HepG2 (cell line): ENCODE results near the gene RPTOR.

Experiments used
- ZNF180 ChIP-seq: sonication (generic); formaldehyde crosslinking; IDR thresholded peaks from 2 replicates; pipeline ENCODE4 v1.4.0; 2020; ENCODE audit warnings: low read depth, missing genetic modification reagents, borderline replicate concordance
- ZNF232 ChIP-seq: sonication (generic); formaldehyde crosslinking; IDR thresholded peaks from 2 replicates; pipeline ENCODE4 v1.4.0; 2020; ENCODE audit warnings: missing genetic modification reagents, borderline replicate concordance
- ZNF317 ChIP-seq: sonication (generic); formaldehyde crosslinking; IDR thresholded peaks from 2 replicates; pipeline ENCODE4 v1.5.0; 2020; ENCODE audit warnings: mild to moderate bottlenecking, missing genetic modification reagents

DNA sequence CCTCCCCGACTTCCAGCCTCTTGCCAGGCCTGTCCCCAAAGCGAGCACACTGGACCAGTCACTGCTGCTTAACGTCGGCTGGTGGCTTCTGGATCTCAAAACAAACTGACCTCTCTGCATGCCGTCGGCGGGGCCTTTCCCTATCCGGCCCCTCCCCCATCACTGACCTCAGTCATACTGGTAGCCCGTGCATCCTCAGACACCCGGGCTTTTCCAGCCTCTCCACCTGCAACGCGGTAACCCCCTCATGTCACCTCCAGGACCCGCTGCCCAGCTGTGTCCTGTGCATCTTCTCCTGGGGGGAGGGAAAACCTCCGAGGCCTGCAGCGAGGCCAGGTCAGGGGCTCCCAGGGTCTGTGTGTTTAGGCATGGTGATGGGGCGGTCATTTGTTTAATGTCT is 308.4 kb downstream of the RPTOR start:
- TF ChIP-seq ZNF180 (CRISPR knock-in tag) (no peak), ZNF317 (CRISPR knock-in tag) (no peak), ZNF232 (CRISPR knock-in tag) (no peak)
